ENCODE data around the gene SKIDA1.
"Not testable (repeated sequence)": the region's sequence is repeated elsewhere in the genome, so short reads cannot be mapped to it uniquely, and the experiment has no call there.

- TF ChIP-seq ARNTL (CRISPR knock-in tag; IDR thresholded peaks at IDR 0.05; ENCODE audit: borderline replicate concordance, low read depth); ZFP30 (CRISPR knock-in tag; IDR thresholded peaks at IDR 0.05); PPARA (CRISPR knock-in tag; IDR thresholded peaks at IDR 0.05; ENCODE audit: borderline replicate concordance); TSHZ2 (CRISPR knock-in tag; IDR thresholded peaks at IDR 0.05); PATZ1 (CRISPR knock-in tag; IDR thresholded peaks at IDR 0.05; ENCODE audit: borderline replicate concordance); POU6F1 (CRISPR knock-in tag; IDR thresholded peaks at IDR 0.05; ENCODE audit: borderline replicate concordance, low read depth); SNAI2 (CRISPR knock-in tag; IDR thresholded peaks at IDR 0.05); ZC3H10 (CRISPR knock-in tag; IDR thresholded peaks at IDR 0.05); BACH2 (CRISPR knock-in tag; IDR thresholded peaks at IDR 0.05; ENCODE audit: borderline replicate concordance): not testable (repeated sequence)
Measured at GRCh38 chr10:21574514-21574913, 49.0 kb upstream of the SKIDA1 start.
